C4-2B (cell line): ENCODE data around the gene EXOC6B.

ENCODE experiments used
- H3K27ac ChIP-seq: fragments of 450-650 bp; 2 replicates; pipeline ENCODE4 v1.5.1; 2017
- CTCF ChIP-seq: fragments of 450-650 bp; conservative IDR thresholded peaks from 2 replicates; pipeline ENCODE4 v1.5.1; 2017; ENCODE audit warnings: mild to moderate bottlenecking
- ZFX ChIP-seq: fragments of 450-650 bp; IDR thresholded peaks from 2 replicates; pipeline ENCODE4 v1.6.1; 2017

Gene EXOC6B

GRCh38 chr2:72789241-72789640 is 36.6 kb downstream of the EXOC6B start:
- TF ChIP-seq CTCF (no peak), ZFX (no peak)
- H3K27ac ChIP-seq = no peak overlapping the region

GRCh38 chr2:72788756-72789155 is 37.1 kb downstream of the EXOC6B start:
- no peak overlapping the region for H3K27ac ChIP-seq
- TF ChIP-seq CTCF (no peak), ZFX (no peak)

- H3K27ac ChIP-seq = no peak overlapping the region
- no peak for TF ChIP-seq CTCF
- no peak for TF ChIP-seq ZFX
These were observed 40.3 kb downstream of the EXOC6B start for GRCh38 chr2:72785517-72785916.

GRCh38 chr2:72782520-72782919 is 43.3 kb downstream of the EXOC6B start:
- H3K27ac ChIP-seq = no peak overlapping the region
- TF ChIP-seq CTCF = no peak
- no peak for TF ChIP-seq ZFX

- TF ChIP-seq ZFX = no peak
- no peak overlapping the region for H3K27ac ChIP-seq
These were observed 44.4 kb downstream of the EXOC6B start for GRCh38 chr2:72781480-72781879.

- no peak overlapping the region for H3K27ac ChIP-seq
- TF ChIP-seq CTCF = no peak
- no peak for TF ChIP-seq ZFX
These were observed 45.4 kb downstream of the EXOC6B start for GRCh38 chr2:72780477-72780876.

GRCh38 chr2:72779495-72779894 is 46.3 kb downstream of the EXOC6B start:
- TF ChIP-seq CTCF = no peak
- no peak for TF ChIP-seq ZFX

GRCh38 chr2:72778410-72778809 is 47.4 kb downstream of the EXOC6B start:
- TF ChIP-seq ZFX = no peak
- H3K27ac ChIP-seq = no peak overlapping the region

More at GRCh38 chr2:72779495-72779894, 46.3 kb downstream of the EXOC6B start:
- H3K27ac ChIP-seq = no peak overlapping the region
